ENCODE results near the gene RAB34. TPM values are rescaled to one million over a fixed set of nuclear protein-coding genes. Genes with fewer than 3 reads are reported as not detected.

RAB34 gene
- total and polyA plus RNA-seq, 8 donors: 35.6 to 101 (median 75.4) TPM

GRCh38 chr17:28685366-28685765 lies 32.3 kb downstream of the RAB34 start:
- TF ChIP-seq POLR2AphosphoS5 (IDR thresholded peaks at IDR 0.05) (no peak), EP300 (IDR thresholded peaks at IDR 0.05) (no peak), CTCF (IDR thresholded peaks at IDR 0.05) (no peak), POLR2A (IDR thresholded peaks at IDR 0.05) (no peak)
- no peak overlapping the region for H3K4me3 ChIP-seq
- H3K9me3 ChIP-seq: no peaks in the 10 kb centered on the region
- 88 to 94% (median 93%) methylated on average over 5 of the region's 5 CpGs for WGBS, 5 donors
- no peak for DNase-seq
- no peak overlapping the region for H3K27ac ChIP-seq
- peaks cover 96 to 100% (median 100%) of the 10 kb centered on the region in 4 donors for H3K36me3 ChIP-seq
- intact Hi-C loops (cut with DNase I; ENCODE audit: low total_unique reads): no loop called here
- H3K27me3 ChIP-seq: no peaks in the 10 kb centered on the region
- H3K4me1 ChIP-seq: no peaks in the 10 kb centered on the region

GRCh38 chr17:28684963-28685362 lies 32.7 kb downstream of the RAB34 start:
- no peaks in the 10 kb centered on the region for H3K4me1 ChIP-seq
- peaks cover 93 to 100% (median 100%) of the 10 kb centered on the region in 4 donors for H3K36me3 ChIP-seq
- no peaks in the 10 kb centered on the region for H3K9me3 ChIP-seq
- H3K27me3 ChIP-seq: no peaks in the 10 kb centered on the region
- no peak overlapping the region for H3K27ac ChIP-seq
- peak in 1 of 2 donors; percentile 73 for DNase-seq
- WGBS, 5 donors: 43 to 57% (median 54%) methylated on average over 3 of the region's 3 CpGs
- no peak overlapping the region for H3K4me3 ChIP-seq
- intact Hi-C loops (cut with DNase I; ENCODE audit: low total_unique reads): no loop called here
- peak in 1 of 3 donors; percentile 39 for TF ChIP-seq POLR2AphosphoS5 (IDR thresholded peaks at IDR 0.05)
- TF ChIP-seq EP300 (IDR thresholded peaks at IDR 0.05): no peak

DNA sequence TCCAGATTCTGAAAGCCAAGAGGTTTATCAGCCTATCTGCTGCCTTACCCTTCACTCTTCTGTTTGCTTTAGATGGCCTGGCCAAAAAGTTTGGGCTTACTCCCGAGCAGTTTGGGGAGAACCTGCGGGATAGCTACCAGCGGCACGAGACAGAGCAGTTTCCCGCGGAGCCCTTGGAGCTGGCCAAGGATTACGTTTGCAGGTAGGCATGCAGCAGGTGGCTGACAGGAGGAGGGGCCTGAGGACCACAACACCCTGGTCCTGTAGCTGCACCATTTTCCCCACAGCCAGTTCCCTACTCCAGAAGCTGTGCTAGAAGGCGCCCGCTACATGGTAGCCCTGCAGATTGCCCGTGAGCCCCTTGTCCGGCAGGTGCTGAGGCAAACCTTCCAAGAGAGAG lies 35.0 kb downstream of the RAB34 start:
- Histone ChIP-seq H3K36me3 (peaks cover 93 to 100% (median 100%) of the 10 kb centered on the region in 4 donors), H3K27ac (no peak overlapping the region)

GRCh38 chr17:28675980-28676379 lies 41.7 kb downstream of the RAB34 start:
- no peaks in the 10 kb centered on the region for H3K9me3 ChIP-seq
- H3K4me1 ChIP-seq: no peaks in the 10 kb centered on the region
- H3K4me3 ChIP-seq: no peak overlapping the region
- no peak overlapping the region for H3K27ac ChIP-seq
- peaks cover 93 to 100% (median 100%) of the 10 kb centered on the region in 4 donors for H3K36me3 ChIP-seq
- H3K27me3 ChIP-seq: no peaks in the 10 kb centered on the region
- WGBS, 5 donors: 72 to 81% (median 78%) methylated on average over 7 of the region's 7 CpGs
- TF ChIP-seq CTCF (IDR thresholded peaks at IDR 0.05) (peak in 1 of 7 experiments; percentile 24), EP300 (IDR thresholded peaks at IDR 0.05) (no peak)
- DNase-seq: peak in 1 of 2 donors; percentile 50
- intact Hi-C loops (cut with DNase I; ENCODE audit: low total_unique reads): no loop called here

More for the DNA sequence above, 35.0 kb downstream of the RAB34 start:
- TF ChIP-seq CTCF (IDR thresholded peaks at IDR 0.05) (no peak), EP300 (IDR thresholded peaks at IDR 0.05) (no peak), POLR2A (IDR thresholded peaks at IDR 0.05) (no peak), POLR2AphosphoS5 (IDR thresholded peaks at IDR 0.05) (no peak)
- intact Hi-C loops (cut with DNase I; ENCODE audit: low total_unique reads): no loop called here
- Histone ChIP-seq H3K4me3 (no peak overlapping the region), H3K4me1 (no peaks in the 10 kb centered on the region), H3K9me3 (no peaks in the 10 kb centered on the region), H3K27me3 (no peaks in the 10 kb centered on the region)
- DNase-seq: no peak
- 73 to 91% (median 77%) methylated on average over 11 of the region's 11 CpGs for WGBS, 5 donors

- no peaks in the 10 kb centered on the region for H3K27me3 ChIP-seq
- H3K9me3 ChIP-seq: no peaks in the 10 kb centered on the region
- peaks cover 92 to 100% (median 100%) of the 10 kb centered on the region in 4 donors for H3K36me3 ChIP-seq
- intact Hi-C loops (cut with DNase I; ENCODE audit: low total_unique reads): no loop called here
- DNase-seq: no peak
- H3K4me1 ChIP-seq: no peaks in the 10 kb centered on the region
- WGBS, 5 donors: 44 to 71% (median 48%) methylated on average over 3 of the region's 3 CpGs
- H3K4me3 ChIP-seq: no peak overlapping the region
- TF ChIP-seq POLR2A (IDR thresholded peaks at IDR 0.05): no peak
- TF ChIP-seq POLR2AphosphoS5 (IDR thresholded peaks at IDR 0.05): no peak
- no peak for TF ChIP-seq EP300 (IDR thresholded peaks at IDR 0.05)
- TF ChIP-seq CTCF (IDR thresholded peaks at IDR 0.05): no peak
- H3K27ac ChIP-seq: no peak overlapping the region
Measured at GRCh38 chr17:28675490-28675889, 42.2 kb downstream of the RAB34 start.
